Bladder microvascular endothelial cell (primary cell): ENCODE measurements around the gene PCBD1. TPM values are rescaled to one million over a fixed set of nuclear protein-coding genes. Genes with fewer than 3 reads are reported as not detected.

Experiments
- total RNA-seq: library from RNA; depleted of rRNA; stranded (reverse); fragments of >200 nt; gene quantifications from 2 replicates; pipeline ENCODE4 v1.2.3, GENCODE V29; 2014

Gene PCBD1
- 46.3 and 54.3 TPM in 2 replicates for total RNA-seq

GRCh38 chr10:70887804-70888800, at the start of gene PCBD1:
TSS of gene PCBD1 (minus strand) at chr10:70888565. CDS start at chr10:70888533, 32 bp downstream.

Other genes starting within 250 kb of the PCBD1 start
- gene ADAMTS14, start 216.1 kb downstream of the PCBD1 start, total RNA-seq, result under 0.01 and 0.06 TPM in 2 replicates
- not detected in 2 replicates for gene TBATA, start 103.2 kb downstream of the PCBD1 start, total RNA-seq
- gene SGPL1, start 72.6 kb downstream of the PCBD1 start, total RNA-seq, result 10.2 and 28.5 TPM in 2 replicates